Karpas-422 (cell line): ENCODE data around the gene SYCP2L. TPM values are rescaled to one million over a fixed set of nuclear protein-coding genes. Genes with fewer than 3 reads are reported as not detected.

Experiments used
- DNase-seq: peaks from one replicate; pipeline ENCODE4 v3.0.0-alpha.2; 2015
- H2AFZ ChIP-seq: fragments of 200-600 bp; sonication (generic); 2 replicates; pipeline ENCODE4 v1.6.1; 2014; ENCODE audit warnings: antibody characterized with exemption, low read length, mixed read lengths
- H3K27ac ChIP-seq: fragments of 200-600 bp; sonication (generic); 2 replicates; pipeline ENCODE4 v1.5.1; 2014; ENCODE audit warnings: mild to moderate bottlenecking, low read length, moderate library complexity
- H3K27me3 ChIP-seq: fragments of 200-600 bp; sonication (generic); 2 replicates; pipeline ENCODE4 v1.6.1; 2014; ENCODE audit warnings: low read length, mixed read lengths
- H3K36me3 ChIP-seq: fragments of 200-600 bp; sonication (generic); 2 replicates; pipeline ENCODE4 v1.6.1; 2014; ENCODE audit warnings: low read length, mixed read lengths; ENCODE audit not compliant: insufficient read depth
- H3K4me1 ChIP-seq: fragments of 200-600 bp; sonication (generic); 2 replicates; pipeline ENCODE4 v1.6.1; 2014; ENCODE audit warnings: mild to moderate bottlenecking, low read length, mixed read lengths
- H3K4me2 ChIP-seq: fragments of 200-600 bp; sonication (generic); 2 replicates; pipeline ENCODE4 v1.6.1; 2014; ENCODE audit warnings: low read length, low read depth, mild to moderate bottlenecking; ENCODE audit not compliant: poor library complexity, severe bottlenecking
- H3K4me3 ChIP-seq: fragments of 200-600 bp; sonication (generic); 2 replicates; pipeline ENCODE4 v1.5.1; 2014; ENCODE audit warnings: mild to moderate bottlenecking, antibody characterized with exemption, low read length, mixed read lengths
- H3K79me2 ChIP-seq: fragments of 200-600 bp; sonication (generic); 2 replicates; pipeline ENCODE4 v1.6.1; 2014; ENCODE audit warnings: mild to moderate bottlenecking, low read length, mixed read lengths
- H3K9ac ChIP-seq: fragments of 200-600 bp; sonication (generic); 2 replicates; pipeline ENCODE4 v1.6.0; 2014; ENCODE audit warnings: low read length
- H3K9me2 ChIP-seq: fragments of 200-600 bp; sonication (generic), shearing (Covaris generic); replicated peaks from 2 replicates; pipeline ENCODE4 v1.6.0; 2014; ENCODE audit warnings: mild to moderate bottlenecking, low read length, moderate library complexity; ENCODE audit not compliant: insufficient read depth
- H3K9me3 ChIP-seq: fragments of 300-700, 200-600 bp; sonication (generic); 2 replicates; pipeline ENCODE4 v1.6.1; 2014; ENCODE audit warnings: low read length, mixed read lengths
- H4K20me1 ChIP-seq: fragments of 200-600 bp; sonication (generic); 2 replicates; pipeline ENCODE4 v1.6.1; 2014; ENCODE audit warnings: mild to moderate bottlenecking, antibody characterized with exemption, low read length, low read depth; ENCODE audit not compliant: insufficient read depth
- total RNA-seq: library from RNA; depleted of rRNA; stranded (reverse); fragments of >200 nt; shearing (Covaris generic); gene quantifications from 2 replicates; pipeline ENCODE4 v1.2.3, GENCODE V29; 2014; ENCODE audit warnings: low replicate concordance; rRNA removed

Gene SYCP2L
- total RNA-seq, 1 experiment from 2014 or later, result not detected

DNA sequence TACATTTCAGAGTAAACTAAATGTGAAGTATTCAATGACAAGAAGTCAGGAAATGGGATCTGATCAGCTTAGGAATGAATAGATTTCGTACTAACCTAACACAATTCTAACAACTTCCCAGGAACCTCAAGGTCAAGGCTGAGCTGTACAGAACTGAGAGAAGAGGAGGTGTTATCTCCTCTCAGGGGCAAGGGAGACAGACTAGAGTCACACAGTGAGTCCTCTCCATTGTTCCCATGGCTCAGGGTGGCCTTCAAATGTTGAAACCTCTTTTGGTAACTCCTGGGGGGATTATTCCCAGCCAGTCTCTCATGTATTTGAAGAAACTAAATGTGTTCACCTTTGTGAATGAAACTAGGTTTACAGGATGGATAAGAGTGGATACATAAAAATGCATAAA lies 129.6 kb downstream of the SYCP2L start:
- Histone ChIP-seq H3K4me1 (no peaks in the 10 kb centered on the region), H3K9me3 (no peaks in the 10 kb centered on the region), H3K36me3 (no peaks in the 10 kb centered on the region), H3K9me2 (no peaks in the 10 kb centered on the region), H2AFZ (no peak overlapping the region), H3K4me2 (no peak overlapping the region), H3K9ac (no peak overlapping the region), H3K4me3 (no peak overlapping the region), H3K27ac (no peak overlapping the region), H3K79me2 (no peaks in the 10 kb centered on the region), H3K27me3 (no peaks in the 10 kb centered on the region), H4K20me1 (no peaks in the 10 kb centered on the region)
- DNase-seq, result no peak

- H3K9me3 ChIP-seq, result no peaks in the 10 kb centered on the region
- H3K9me2 ChIP-seq, result no peaks in the 10 kb centered on the region
- H3K4me3 ChIP-seq, result no peak overlapping the region
- no peak overlapping the region for H3K4me2 ChIP-seq
- no peak for DNase-seq
- H4K20me1 ChIP-seq, result no peaks in the 10 kb centered on the region
- H3K4me1 ChIP-seq, result no peaks in the 10 kb centered on the region
- no peak overlapping the region for H3K9ac ChIP-seq
- H3K79me2 ChIP-seq, result no peaks in the 10 kb centered on the region
- no peak overlapping the region for H2AFZ ChIP-seq
- H3K27ac ChIP-seq, result no peak overlapping the region
- no peaks in the 10 kb centered on the region for H3K27me3 ChIP-seq
- no peaks in the 10 kb centered on the region for H3K36me3 ChIP-seq
These were observed 130.2 kb downstream of the SYCP2L start for GRCh38 chr6:11017090-11017489.

DNA sequence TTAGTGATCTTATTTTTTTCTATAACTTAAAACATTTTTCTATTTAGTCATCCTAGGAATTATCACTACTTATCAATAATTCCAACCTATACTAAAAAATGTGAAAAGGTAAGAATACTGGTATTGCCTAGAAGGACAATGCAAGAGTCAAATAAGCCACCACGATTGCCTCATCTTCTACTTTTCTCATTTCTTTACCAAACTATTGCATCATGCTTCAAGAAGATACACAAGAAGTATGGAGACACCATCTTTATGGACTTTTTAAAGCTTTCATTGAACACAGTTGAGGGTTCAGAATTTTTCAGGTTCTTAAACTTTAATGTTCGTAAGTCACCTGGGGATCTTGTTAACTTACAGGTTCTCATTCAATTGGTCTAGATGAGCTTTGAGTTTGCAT lies 131.4 kb downstream of the SYCP2L start:
- Histone ChIP-seq H3K9me2 (no peaks in the 10 kb centered on the region), H3K9ac (no peak overlapping the region), H2AFZ (no peak overlapping the region), H4K20me1 (no peaks in the 10 kb centered on the region), H3K27ac (no peak overlapping the region), H3K4me2 (no peak overlapping the region), H3K9me3 (no peaks in the 10 kb centered on the region), H3K27me3 (no peaks in the 10 kb centered on the region), H3K36me3 (no peaks in the 10 kb centered on the region), H3K79me2 (no peaks in the 10 kb centered on the region), H3K4me1 (no peaks in the 10 kb centered on the region), H3K4me3 (no peak overlapping the region)
- no peak for DNase-seq

DNA sequence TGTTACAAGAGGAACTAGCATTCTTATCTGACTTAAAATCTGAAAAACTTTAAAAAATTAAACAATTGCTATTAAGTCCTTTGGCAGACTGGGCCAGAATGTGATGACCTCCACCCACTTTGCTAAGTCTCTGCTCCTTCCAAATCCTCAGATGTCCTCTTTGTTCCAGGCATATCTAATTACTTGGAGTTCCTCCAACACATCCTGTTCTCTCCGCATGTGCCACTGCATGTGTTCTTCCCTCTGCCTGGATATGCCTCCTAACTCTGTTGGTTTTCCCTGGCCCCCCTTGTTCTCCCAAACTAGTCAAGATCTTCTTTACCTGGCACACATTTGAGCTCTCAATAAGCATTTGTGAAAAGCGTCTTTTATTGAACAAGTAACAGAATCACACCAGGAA lies 134.2 kb downstream of the SYCP2L start:
- Histone ChIP-seq H3K79me2 (no peaks in the 10 kb centered on the region), H3K4me3 (no peak overlapping the region), H3K4me2 (no peak overlapping the region), H3K9me2 (no peaks in the 10 kb centered on the region), H3K4me1 (peaks cover 9% of the 10 kb centered on the region), H3K27me3 (no peaks in the 10 kb centered on the region), H2AFZ (no peak overlapping the region), H3K27ac (no peak overlapping the region), H3K36me3 (no peaks in the 10 kb centered on the region), H3K9me3 (no peaks in the 10 kb centered on the region), H4K20me1 (no peaks in the 10 kb centered on the region), H3K9ac (no peak overlapping the region)
- no peak for DNase-seq

- no peaks in the 10 kb centered on the region for H3K36me3 ChIP-seq
- no peaks in the 10 kb centered on the region for H4K20me1 ChIP-seq
- no peaks in the 10 kb centered on the region for H3K27me3 ChIP-seq
- H3K4me2 ChIP-seq, result no peak overlapping the region
- H3K79me2 ChIP-seq, result no peaks in the 10 kb centered on the region
- no peak overlapping the region for H3K4me3 ChIP-seq
- H3K9ac ChIP-seq, result no peak overlapping the region
- H3K9me3 ChIP-seq, result no peaks in the 10 kb centered on the region
- no peak overlapping the region for H3K27ac ChIP-seq
- DNase-seq, result no peak
- H3K4me1 ChIP-seq, result peaks cover 16% of the 10 kb centered on the region
- H3K9me2 ChIP-seq, result no peaks in the 10 kb centered on the region
- H2AFZ ChIP-seq, result no peak overlapping the region
These were observed 134.9 kb downstream of the SYCP2L start for GRCh38 chr6:11021714-11022113.

- no peaks in the 10 kb centered on the region for H3K27me3 ChIP-seq
- H3K9ac ChIP-seq, result no peak overlapping the region
- H3K36me3 ChIP-seq, result no peaks in the 10 kb centered on the region
- no peak overlapping the region for H3K27ac ChIP-seq
- H3K4me1 ChIP-seq, result peaks cover 16% of the 10 kb centered on the region
- H3K79me2 ChIP-seq, result no peaks in the 10 kb centered on the region
- H3K9me3 ChIP-seq, result no peaks in the 10 kb centered on the region
- H4K20me1 ChIP-seq, result no peaks in the 10 kb centered on the region
- H2AFZ ChIP-seq, result no peak overlapping the region
- H3K4me3 ChIP-seq, result no peak overlapping the region
- H3K4me2 ChIP-seq, result no peak overlapping the region
- H3K9me2 ChIP-seq, result no peaks in the 10 kb centered on the region
- DNase-seq, result no peak
These were observed 136.2 kb downstream of the SYCP2L start for GRCh38 chr6:11023032-11023431.

Other genes with a start within 250 kb of the SYCP2L start
- gene C6orf52, start 192.4 kb upstream of the SYCP2L start, total RNA-seq, result not detected in 2 replicates
- gene PAK1IP1, start 192.1 kb upstream of the SYCP2L start, total RNA-seq, result 12.3 and 14.3 TPM in 2 replicates
- 70.9 and 94.1 TPM in 2 replicates for gene TMEM14C, start 164.0 kb upstream of the SYCP2L start, total RNA-seq
- gene TMEM14B, start 139.2 kb upstream of the SYCP2L start, total RNA-seq, result 81.0 and 121 TPM in 2 replicates
- not detected in 2 replicates for gene MAK, start 48.5 kb upstream of the SYCP2L start, total RNA-seq
- gene GCM2, start 5.0 kb upstream of the SYCP2L start, total RNA-seq, result not detected in 2 replicates
- 0.07 TPM in 1 of 2 replicates, not detected in the other for gene ELOVL2, start 157.3 kb downstream of the SYCP2L start, total RNA-seq
- gene SMIM13, start 206.8 kb downstream of the SYCP2L start, total RNA-seq, result 6.9 and 8.9 TPM in 2 replicates
- not detected in 2 replicates for gene ERVFRD-1, start 224.7 kb downstream of the SYCP2L start, total RNA-seq